Uterine smooth muscle cell (primary cell): ENCODE results near the gene ANKRD52. TPM values are rescaled to one million over a fixed set of nuclear protein-coding genes. Genes with fewer than 3 reads are reported as not detected.

ENCODE experiments used
- total RNA-seq: library from RNA; depleted of rRNA; stranded (reverse); fragments of >200 nt; gene quantifications from 2 replicates; pipeline ENCODE4 v1.2.3, GENCODE V29; 2014

The ANKRD52 gene
- total RNA-seq: 18.0 and 21.7 TPM in 2 replicates

DNA sequence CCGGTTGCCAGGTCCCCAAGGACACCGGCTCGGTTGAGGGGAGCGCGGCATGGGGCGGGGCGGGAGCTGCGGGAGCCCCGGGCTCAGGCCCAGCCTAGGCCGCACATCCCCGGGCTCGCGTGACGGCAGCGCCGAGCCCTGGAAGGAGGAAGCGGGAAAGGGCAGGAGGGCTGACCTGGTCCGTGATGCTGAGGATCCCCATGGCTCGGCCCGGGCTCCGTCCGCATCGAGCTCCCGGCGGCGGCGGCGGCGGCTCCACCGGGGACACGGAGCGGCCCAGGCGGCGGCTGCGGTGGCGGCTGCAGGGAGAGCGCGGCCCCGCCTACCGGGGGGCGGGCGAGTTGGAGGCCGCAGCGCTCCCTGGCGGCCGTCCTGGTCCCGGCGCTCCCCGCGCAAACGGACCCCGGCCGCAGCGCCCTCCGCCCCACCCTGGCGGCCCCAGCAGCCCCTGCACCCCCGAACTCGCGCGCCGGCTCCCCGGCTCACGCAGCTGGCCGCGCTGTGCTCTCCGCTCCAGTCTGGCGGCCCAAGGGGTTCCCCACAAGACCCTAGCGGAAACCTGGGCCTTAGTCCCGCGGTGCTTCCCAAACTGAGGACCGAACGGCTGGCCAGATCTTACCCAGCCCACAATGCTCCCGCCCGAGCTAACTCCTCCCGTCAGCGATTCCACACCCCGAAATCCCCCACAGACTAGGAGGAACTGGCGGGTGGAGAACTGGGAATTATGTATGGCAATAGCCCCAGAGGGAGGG is at the start of gene ANKRD52:
TSS of gene ANKRD52 (minus strand) at position 317 of the 752 bp plus-strand sequence. CDS start at position 202, 115 bp downstream.

DNA sequence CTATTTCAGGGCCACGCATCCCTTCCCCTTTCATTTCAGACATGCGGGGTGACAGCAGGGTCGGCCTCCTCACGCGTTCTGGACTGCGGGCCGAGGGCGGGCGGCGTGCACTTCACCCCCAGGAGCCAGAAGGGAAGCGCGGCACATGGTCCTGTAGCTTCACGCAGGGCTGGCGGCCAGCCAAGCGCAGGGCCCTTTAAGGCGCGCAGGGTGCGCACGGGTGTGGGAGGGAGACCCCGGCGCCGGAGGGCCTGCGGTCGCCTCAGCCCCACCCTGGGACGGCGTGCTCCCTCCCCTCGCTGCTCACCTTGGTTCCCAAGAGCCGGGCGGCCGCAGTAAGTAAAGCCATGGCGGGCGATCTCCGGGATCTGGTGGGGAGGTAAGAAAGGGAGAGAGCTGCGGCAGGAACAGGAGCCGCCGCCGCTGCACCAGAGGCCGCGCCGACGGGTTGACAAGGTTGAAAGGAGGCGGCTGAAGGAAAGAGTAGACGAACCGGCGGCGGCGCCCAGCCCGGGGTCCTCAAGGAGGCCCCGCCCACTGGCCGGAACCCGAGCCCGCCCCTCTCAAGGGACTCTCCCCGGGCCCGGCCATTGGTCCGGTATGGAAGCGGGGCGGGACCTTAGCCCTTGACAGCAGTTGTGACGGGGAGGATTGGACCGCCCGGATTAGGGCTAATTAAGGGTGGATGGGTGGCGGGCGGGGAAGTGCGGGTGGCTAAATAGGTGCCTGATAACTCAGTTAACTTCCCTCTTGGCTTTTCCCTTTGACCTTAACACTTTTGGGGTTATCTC is 41.9 kb upstream of the ANKRD52 start, which contains the start of gene CS:
TSS of gene CS (minus strand) at position 478 of the 791 bp plus-strand sequence. CDS start at position 349, 129 bp downstream.

DNA sequence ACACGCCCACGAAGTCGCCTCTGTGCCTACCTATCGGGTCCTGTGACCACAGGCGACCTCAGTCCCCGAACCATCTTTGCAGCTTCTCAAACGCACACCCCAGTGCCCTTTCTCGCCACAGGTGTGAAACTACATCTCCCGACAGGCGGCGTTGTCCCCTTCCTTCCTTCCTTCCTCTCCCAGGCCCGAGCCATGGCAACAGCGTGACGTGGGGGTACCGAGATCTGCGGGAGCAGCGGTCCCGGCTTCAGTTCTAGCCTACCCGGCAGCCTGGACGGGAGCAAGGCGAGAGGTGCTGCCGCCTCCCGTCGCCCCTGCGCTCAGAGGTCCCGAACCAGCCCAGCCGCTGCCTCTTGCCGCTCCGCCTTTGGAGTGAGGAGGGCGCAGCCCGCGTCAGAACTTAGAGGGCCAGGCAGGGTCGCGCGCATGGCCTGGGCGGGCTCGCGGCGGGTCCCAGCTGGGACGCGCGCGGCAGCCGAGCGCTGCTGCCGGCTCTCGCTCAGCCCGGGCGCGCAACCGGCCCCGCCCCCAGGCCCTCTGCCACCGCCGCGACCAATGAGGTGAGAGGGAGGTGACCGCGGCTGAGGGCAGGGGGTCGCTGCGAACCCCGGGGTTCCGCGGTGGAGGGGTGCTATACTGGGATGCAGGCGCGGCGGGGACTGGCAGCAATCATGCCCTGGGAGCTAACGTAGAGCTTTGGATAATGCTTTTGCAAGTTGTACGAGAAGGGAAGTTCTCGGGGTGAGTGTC is 8.7 kb upstream of the ANKRD52 start, which contains the start of gene COQ10A:
TSS of gene COQ10A (plus strand) at position 250 of the 750 bp plus-strand sequence. CDS start at position 427, 177 bp downstream.

DNA sequence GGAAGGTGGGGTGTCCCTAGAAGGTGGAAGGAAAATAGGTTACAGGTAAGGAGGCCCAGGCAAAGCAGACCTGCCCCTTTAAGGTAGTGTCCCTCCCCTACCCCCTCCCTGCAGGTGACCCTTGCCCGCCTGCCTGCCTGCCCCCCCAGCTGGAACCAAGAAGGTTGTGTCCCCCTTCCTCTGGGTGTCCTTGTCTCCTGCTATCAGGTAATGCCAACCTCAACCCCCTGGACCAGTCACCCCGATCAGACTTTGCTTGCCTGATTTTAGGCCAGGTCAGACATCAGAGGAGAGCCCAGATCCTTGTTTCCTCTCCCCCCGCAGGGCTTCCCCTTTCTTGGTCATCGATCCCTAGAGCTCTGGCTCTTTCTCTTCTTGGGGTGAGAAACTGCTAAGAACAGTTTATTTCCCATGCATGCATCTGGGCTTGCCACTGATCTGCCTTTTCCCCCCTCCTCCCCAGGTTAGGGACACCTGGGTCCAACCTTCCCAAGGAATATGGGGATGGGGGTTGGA is 28.2 kb downstream of the ANKRD52 start, which contains the start of gene SLC39A5:
TSS of gene SLC39A5 (plus strand) at position 136 of the 516 bp plus-strand sequence. CDS start 1,224 bp downstream, outside the sequence.

DNA sequence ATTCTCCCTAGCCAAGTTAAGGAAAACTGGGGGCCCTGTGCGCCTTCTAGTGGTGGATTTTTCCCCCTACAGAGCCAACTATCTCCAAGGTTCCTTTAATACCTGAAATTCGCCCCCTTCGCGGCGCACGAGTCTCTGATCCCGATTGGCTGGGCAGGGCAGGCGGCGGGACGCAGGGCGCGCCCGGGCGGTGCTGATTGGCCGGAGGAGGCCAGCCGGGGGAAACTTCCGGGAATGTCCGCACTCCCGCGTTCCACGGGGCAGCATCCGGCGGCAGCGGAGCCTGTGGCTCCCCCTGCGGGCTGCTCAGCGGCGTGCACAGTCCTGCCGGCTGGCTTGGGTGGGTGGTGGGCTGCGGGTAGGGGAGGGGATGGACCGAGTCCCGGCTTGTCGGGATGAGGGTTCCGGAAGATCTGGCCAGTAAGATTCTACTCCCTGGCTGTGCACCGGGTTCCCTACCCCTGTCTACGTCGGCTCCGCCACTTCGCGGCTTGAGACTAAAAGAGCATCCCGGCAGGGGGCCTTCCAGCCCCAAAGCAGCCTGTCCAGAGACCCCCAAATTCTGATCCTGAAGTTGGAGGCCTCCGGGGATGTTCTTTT is 34.0 kb downstream of the ANKRD52 start, which contains the start of gene NABP2:
TSS of gene NABP2 (plus strand) at position 241 of the 600 bp plus-strand sequence. CDS start 515 bp downstream, outside the sequence.

DNA sequence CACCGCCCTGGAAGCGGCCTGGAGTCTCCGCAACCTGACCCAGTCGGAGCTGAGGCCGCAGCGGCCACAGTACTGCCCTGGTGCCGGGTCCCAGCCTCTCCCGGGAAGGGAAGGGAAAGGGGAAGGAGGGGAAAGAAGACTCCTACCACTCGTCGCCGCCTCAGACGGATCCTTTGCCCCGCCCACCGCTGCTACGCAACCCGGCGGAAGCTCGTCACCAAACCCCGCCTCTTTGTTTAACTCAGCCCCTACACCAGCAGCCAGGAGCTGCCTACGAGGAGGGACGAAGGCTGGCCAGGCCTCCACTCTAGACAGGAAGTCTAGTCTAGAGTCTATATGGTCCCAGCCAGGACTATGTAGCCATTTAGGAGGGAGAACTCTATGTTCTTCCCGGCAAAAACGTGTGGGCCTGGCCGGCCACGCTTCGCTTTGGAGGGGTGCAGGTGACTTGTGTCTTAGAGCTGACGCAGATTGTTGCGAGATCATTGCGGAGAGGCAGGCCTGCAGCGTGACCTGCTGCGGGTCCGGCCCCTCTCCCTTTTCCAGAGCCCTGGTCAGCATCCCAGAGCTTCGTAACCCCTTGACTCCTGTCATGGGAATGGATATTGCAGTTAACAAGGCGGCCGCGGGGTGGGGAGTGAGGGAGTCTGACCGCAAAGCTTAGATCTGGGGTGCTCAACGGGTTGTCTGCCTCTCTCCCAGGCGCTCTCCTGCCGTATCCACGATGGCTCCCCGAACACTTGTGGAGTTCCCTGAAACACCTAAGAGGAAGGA is 36.2 kb downstream of the ANKRD52 start, which contains the start of gene RNF41:
TSS of gene RNF41 (minus strand) at position 166 of the 774 bp plus-strand sequence. CDS start 7,875 bp downstream, outside the sequence.

DNA sequence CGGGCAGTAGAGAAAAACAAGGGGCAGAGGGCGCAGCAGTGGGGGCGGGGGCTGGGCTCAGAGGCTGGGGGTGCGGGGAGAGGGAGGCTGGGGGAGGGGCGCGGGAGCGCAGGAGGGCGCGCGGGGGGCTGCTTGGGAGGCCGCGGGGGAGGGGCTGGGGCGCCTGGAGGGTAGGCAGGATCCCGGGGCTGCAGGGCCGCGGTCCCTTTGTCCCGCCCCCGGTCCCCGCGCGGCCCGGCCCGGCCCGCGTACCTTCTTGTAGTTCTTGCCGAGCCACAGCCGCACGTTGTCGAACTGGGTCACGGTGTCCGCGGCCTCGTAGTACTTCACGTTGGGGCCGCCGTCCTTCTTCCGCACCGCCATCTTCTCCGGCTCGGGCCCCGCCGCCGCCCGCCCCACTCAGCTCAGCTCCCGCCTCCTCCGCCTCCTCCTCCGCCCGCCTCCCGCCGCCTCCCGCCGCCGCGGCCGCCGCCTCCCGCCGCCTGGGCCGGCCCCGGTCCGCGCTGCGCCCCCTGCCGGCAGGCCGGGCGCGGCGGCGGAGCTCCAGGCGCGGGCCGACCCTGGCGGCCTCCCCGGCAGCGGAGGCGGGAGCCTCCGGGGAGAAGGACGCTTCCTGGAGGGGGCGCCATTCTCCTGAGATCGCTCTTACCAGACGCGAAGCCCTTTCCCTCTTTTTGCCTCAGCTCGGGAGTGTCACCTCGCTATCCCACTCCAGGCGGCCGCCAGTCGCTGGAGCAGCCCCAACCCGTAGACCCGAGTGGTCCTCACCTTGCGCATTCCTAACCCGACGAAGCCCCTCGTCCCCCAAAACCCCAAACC is 68.9 kb downstream of the ANKRD52 start, which contains the start of gene SMARCC2:
TSS of gene SMARCC2 (minus strand) at position 385 of the 819 bp plus-strand sequence. CDS start at position 363, 22 bp downstream.

Other genes starting within 250 kb of the ANKRD52 start
- 1.5 TPM in 2 replicates for gene IKZF4, start 237.3 kb downstream of the ANKRD52 start, total RNA-seq
- 174 and 483 TPM in 2 replicates for gene RPS26, start 216.5 kb downstream of the ANKRD52 start, total RNA-seq
- gene ERBB3, start 178.2 kb downstream of the ANKRD52 start, total RNA-seq: 0.11 and 0.75 TPM in 2 replicates
- gene PA2G4, start 153.8 kb downstream of the ANKRD52 start, total RNA-seq: 107 and 254 TPM in 2 replicates
- 1,557 and 2,417 TPM in 2 replicates for gene RPL41, start 141.8 kb downstream of the ANKRD52 start, total RNA-seq
- 4.7 and 6.3 TPM in 2 replicates for gene ZC3H10, start 140.1 kb downstream of the ANKRD52 start, total RNA-seq
- gene ESYT1, start 130.1 kb downstream of the ANKRD52 start, total RNA-seq: 475 and 484 TPM in 2 replicates
- 59.2 and 112 TPM in 2 replicates for gene MYL6B, start 105.8 kb downstream of the ANKRD52 start, total RNA-seq
- gene MYL6, start 100.0 kb downstream of the ANKRD52 start, total RNA-seq: 2,082 and 2,483 TPM in 2 replicates
- gene SMARCC2, start 68.9 kb downstream of the ANKRD52 start, total RNA-seq: 46.2 and 47.1 TPM in 2 replicates
- 117 and 180 TPM in 2 replicates for gene RNF41, start 36.5 kb downstream of the ANKRD52 start, total RNA-seq
- 19.0 and 34.4 TPM in 2 replicates for gene NABP2, start 34.0 kb downstream of the ANKRD52 start, total RNA-seq
- 1.00 TPM in 1 of 2 replicates, not detected in the other for gene SLC39A5, start 28.3 kb downstream of the ANKRD52 start, total RNA-seq
- gene COQ10A, start 8.6 kb upstream of the ANKRD52 start, total RNA-seq: 6.2 and 7.4 TPM in 2 replicates
- 68.9 and 122 TPM in 2 replicates for gene CS, start 41.9 kb upstream of the ANKRD52 start, total RNA-seq
- 87.5 and 89.6 TPM in 2 replicates for gene CNPY2, start 57.6 kb upstream of the ANKRD52 start, total RNA-seq
- gene PAN2, start 75.6 kb upstream of the ANKRD52 start, total RNA-seq: 22.6 and 25.4 TPM in 2 replicates
- gene IL23A, start 80.5 kb upstream of the ANKRD52 start, total RNA-seq: 0.22 TPM in 1 of 2 replicates, not detected in the other
- gene STAT2, start 101.7 kb upstream of the ANKRD52 start, total RNA-seq: 147 and 327 TPM in 2 replicates
- gene APOF, start 104.5 kb upstream of the ANKRD52 start, total RNA-seq: not detected in 2 replicates
- gene TIMELESS, start 191.0 kb upstream of the ANKRD52 start, total RNA-seq: 12.1 and 31.5 TPM in 2 replicates
- gene MIP, start 196.3 kb upstream of the ANKRD52 start, total RNA-seq: not detected in 2 replicates
- gene SPRYD4, start 210.2 kb upstream of the ANKRD52 start, total RNA-seq: 1.5 and 1.7 TPM in 2 replicates
- 0.22 and 0.25 TPM in 2 replicates for gene GLS2, start 229.8 kb upstream of the ANKRD52 start, total RNA-seq